GM23248 (cell line): ENCODE measurements around the gene SOX30. TPM values are rescaled to one million over a fixed set of nuclear protein-coding genes. Genes with fewer than 3 reads are reported as not detected.
A peak's percentile ranks its signal among the peaks of the same experiment; 100 is the strongest.

Source experiments
- DNase-seq: peaks from one replicate; pipeline ENCODE4 v3.0.0-alpha.2; 2015
- H2AFZ ChIP-seq: fragments of 200-600 bp; sonication (generic); 2 replicates; pipeline ENCODE4 v1.6.1; 2016; ENCODE audit warnings: antibody characterized with exemption
- H3F3A ChIP-seq: fragments of 200-600 bp; sonication (generic); 2 replicates; pipeline ENCODE4 v1.6.1; 2016; ENCODE audit warnings: mild to moderate bottlenecking, antibody characterized with exemption, mixed run types; ENCODE audit not compliant: insufficient read depth
- H3K27ac ChIP-seq: fragments of 200-600 bp; sonication (generic); 2 replicates; pipeline ENCODE4 v1.5.1; 2016; ENCODE audit warnings: mild to moderate bottlenecking
- H3K27me3 ChIP-seq: fragments of 200-600 bp; sonication (generic); replicated peaks from 2 replicates; pipeline ENCODE4 v1.6.1; 2016; ENCODE audit warnings: mild to moderate bottlenecking; ENCODE audit not compliant: insufficient read depth
- H3K36me3 ChIP-seq: fragments of 200-600 bp; sonication (generic); 2 replicates; pipeline ENCODE4 v1.6.1; 2016; ENCODE audit warnings: low read depth, mild to moderate bottlenecking
- H3K4me1 ChIP-seq: fragments of 200-600 bp; sonication (generic); 2 replicates; pipeline ENCODE4 v1.6.1; 2016; ENCODE audit warnings: mild to moderate bottlenecking; ENCODE audit not compliant: insufficient read depth
- H3K4me2 ChIP-seq: fragments of 200-600 bp; sonication (generic); one replicate; pipeline ENCODE4 v1.6.1; 2016; ENCODE audit warnings: mild to moderate bottlenecking; ENCODE audit not compliant: unreplicated experiment
- H3K4me3 ChIP-seq: fragments of 200-600 bp; sonication (generic); 2 replicates; pipeline ENCODE4 v1.5.1; 2016; ENCODE audit warnings: mild to moderate bottlenecking
- H3K79me2 ChIP-seq: fragments of 200-600 bp; sonication (generic); 2 replicates; pipeline ENCODE4 v1.6.1; 2016; ENCODE audit warnings: mild to moderate bottlenecking; ENCODE audit not compliant: insufficient read depth
- H3K9ac ChIP-seq: fragments of 200-600 bp; sonication (generic); 2 replicates; pipeline ENCODE4 v1.6.1; 2016; ENCODE audit warnings: mild to moderate bottlenecking
- H3K9me2 ChIP-seq: fragments of 200-600 bp; sonication (generic); 2 replicates; pipeline ENCODE4 v1.6.1; 2016; ENCODE audit warnings: mixed run types, mild to moderate bottlenecking, moderate library complexity; ENCODE audit not compliant: insufficient read depth
- H3K9me3 ChIP-seq: fragments of 200-600 bp; sonication (generic); one replicate; pipeline ENCODE4 v1.6.1; 2017; ENCODE audit warnings: low read depth
- H4K20me1 ChIP-seq: fragments of 200-600 bp; sonication (generic); 2 replicates; pipeline ENCODE4 v1.6.0; 2016; ENCODE audit not compliant: insufficient read depth
- EZH2 ChIP-seq: fragments of 200-600 bp; sonication (generic); IDR thresholded peaks from 2 replicates; pipeline ENCODE4 v1.6.1; 2018; ENCODE audit warnings: antibody characterized with exemption, mild to moderate bottlenecking; ENCODE audit not compliant: insufficient read depth, poor library complexity, severe bottlenecking
- EZH2phosphoT487 ChIP-seq: fragments of 200-600 bp; sonication (generic); IDR thresholded peaks from 2 replicates; pipeline ENCODE4 v1.6.1; 2018; ENCODE audit warnings: antibody characterized with exemption, moderate library complexity, mild to moderate bottlenecking, low read depth; ENCODE audit not compliant: insufficient read depth
- WGBS, 2 experiments: methylation state at CpG; one replicate each; pipeline ENCODE4 v1.1.6; 2015 to 2017; ENCODE audit warnings: low lambda C conversion rate in 2 of 2, low coverage in 1 of 2; ENCODE audit errors: missing lambda C conversion rate in 2 of 2; 5-methylcytosine and 5-hydroxymethylcytosine counted together
- in situ Hi-C: fragments of 300-500 bp; cut with MboI; formaldehyde crosslinking; loops from 2 replicates; pipeline ENCODE4 v1.15.0; 2020
- polyA plus RNA-seq: library from polyadenylated mRNA; unstranded; fragments of >200 nt; fragmentation: Nextera tagmentation; extraction: Ambion mirVana; gene quantifications from 2 replicates; pipeline ENCODE4 v1.2.1, GENCODE V29; 2016
- total RNA-seq: library from RNA; depleted of rRNA; stranded (reverse); fragments of >200 nt; shearing (Covaris generic); gene quantifications from 2 replicates; pipeline ENCODE4 v1.2.3, GENCODE V29; 2014

Gene SOX30
- total and polyA plus RNA-seq, 2 experiments from 2014 or later, result 0.08 TPM; not detected in 1

DNA sequence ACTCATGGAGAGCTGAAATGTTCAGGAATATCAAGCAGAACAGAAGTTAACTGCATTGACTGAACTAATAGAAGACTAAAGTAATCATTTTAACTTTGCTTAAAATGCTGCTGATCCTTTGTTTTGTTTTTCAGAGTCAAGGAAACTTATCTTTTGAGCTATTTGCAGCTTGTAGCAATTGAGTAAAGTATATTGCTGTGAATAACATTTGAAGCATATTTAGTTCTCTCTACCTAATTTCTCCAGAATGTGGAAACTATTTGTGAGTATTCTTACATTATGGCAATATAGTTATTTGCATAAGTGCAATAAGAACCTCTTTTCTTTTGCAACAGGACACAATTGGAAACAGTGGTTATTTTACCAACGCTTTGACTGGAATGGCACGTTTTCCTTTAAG, 5.3 kb upstream of the SOX30 start:
- 16 to 23% methylated on average over 2 of the region's 2 CpGs for WGBS, 2 experiments

DNA sequence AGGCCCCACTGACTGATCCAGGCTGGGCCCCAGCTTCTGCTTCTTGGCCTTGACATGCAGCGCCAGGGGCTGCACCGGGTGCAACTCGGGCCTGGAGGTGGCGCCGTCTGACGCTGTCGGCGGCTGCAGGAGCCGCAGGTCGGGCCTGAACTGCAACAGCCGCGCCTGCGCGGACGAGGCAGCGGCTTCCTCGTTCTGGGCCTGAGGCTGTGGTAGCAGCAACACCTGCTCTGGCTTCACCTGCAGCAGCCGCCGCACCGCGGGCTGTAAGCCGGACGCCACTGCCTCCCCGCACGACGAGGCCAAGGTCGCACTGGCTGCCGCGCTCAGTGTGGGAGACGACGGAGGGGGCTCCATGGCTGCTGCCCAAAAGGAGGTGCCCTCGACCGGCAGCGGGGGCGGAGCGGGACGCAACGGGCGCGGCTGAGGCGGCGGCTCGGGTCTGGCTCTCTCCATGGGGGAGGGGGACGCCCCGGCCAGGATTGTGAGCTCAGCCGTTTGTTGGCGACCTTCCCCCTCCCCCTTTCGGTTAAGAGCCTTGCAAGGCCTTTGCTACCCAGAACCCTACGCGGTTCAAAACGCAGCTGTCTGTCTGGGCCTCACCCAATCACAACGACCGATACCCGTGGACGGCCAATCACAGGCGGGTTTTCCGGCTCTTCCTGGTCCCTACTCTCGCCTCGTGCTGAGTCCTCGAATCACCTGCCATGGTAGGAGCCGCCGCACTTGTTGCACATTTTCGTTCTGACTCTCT, 438 bp downstream of the SOX30 start:
- H3K9me2 ChIP-seq, result no peaks in the 10 kb centered on the region
- peak overlapping the region; percentile 54; the same call in 1 of the 2 replicates for H3K9ac ChIP-seq
- no peaks in the 10 kb centered on the region for H3K36me3 ChIP-seq
- in situ Hi-C loops, result no loop called here
- no peak overlapping the region for H3K27ac ChIP-seq
- H3F3A ChIP-seq, result no peaks in the 10 kb centered on the region
- WGBS, 2 experiments, result 23 to 25% methylated on average over 51 to 63 of the region's 63 CpGs
- peak overlapping the region; percentile 82 for H2AFZ ChIP-seq
- no peaks in the 10 kb centered on the region for H3K79me2 ChIP-seq
- no peaks in the 10 kb centered on the region for H3K9me3 ChIP-seq
- no peaks in the 10 kb centered on the region for H3K27me3 ChIP-seq
- H4K20me1 ChIP-seq, result no peaks in the 10 kb centered on the region
- no peaks in the 10 kb centered on the region for H3K4me1 ChIP-seq
- DNase-seq, result peak; percentile 69
- no peak for TF ChIP-seq EZH2
- TF ChIP-seq EZH2phosphoT487, result no peak
- H3K4me2 ChIP-seq, result peak overlapping the region; percentile 30
- peak overlapping the region; percentile 60 for H3K4me3 ChIP-seq

More for the DNA sequence above, 5.3 kb upstream of the SOX30 start:
- no peaks in the 10 kb centered on the region for H3K9me2 ChIP-seq
- in situ Hi-C loops, result no loop called here
- no peak overlapping the region for H3K4me2 ChIP-seq
- TF ChIP-seq EZH2, result no peak
- TF ChIP-seq EZH2phosphoT487, result no peak
- H4K20me1 ChIP-seq, result no peaks in the 10 kb centered on the region
- no peaks in the 10 kb centered on the region for H3K4me1 ChIP-seq
- no peak overlapping the region for H3K4me3 ChIP-seq
- H3F3A ChIP-seq, result no peaks in the 10 kb centered on the region
- no peak overlapping the region for H3K27ac ChIP-seq
- H3K36me3 ChIP-seq, result no peaks in the 10 kb centered on the region
- no peaks in the 10 kb centered on the region for H3K27me3 ChIP-seq
- no peak for DNase-seq
- H2AFZ ChIP-seq, result no peak overlapping the region
- no peaks in the 10 kb centered on the region for H3K9me3 ChIP-seq
- no peaks in the 10 kb centered on the region for H3K79me2 ChIP-seq
- no peak overlapping the region for H3K9ac ChIP-seq

- Histone ChIP-seq H3K9ac (0 out of 2 replicates have a peak overlapping the region, but pooled peaks have one; percentile 54), H3K9me2 (no peaks in the 10 kb centered on the region), H3K4me3 (peak overlapping the region; percentile 60; the same call in 1 of the 2 replicates), H3K27ac (no peak overlapping the region), H2AFZ (peak overlapping the region; percentile 82), H3F3A (no peaks in the 10 kb centered on the region), H3K79me2 (no peaks in the 10 kb centered on the region), H4K20me1 (no peaks in the 10 kb centered on the region), H3K36me3 (no peaks in the 10 kb centered on the region), H3K4me2 (peak overlapping the region; percentile 30), H3K9me3 (no peaks in the 10 kb centered on the region), H3K4me1 (no peaks in the 10 kb centered on the region), H3K27me3 (no peaks in the 10 kb centered on the region)
- in situ Hi-C loops, result no loop called here
- no peak for DNase-seq
- WGBS, 2 experiments, result 56 to 61% methylated on average over 31 to 33 of the region's 33 CpGs
- TF ChIP-seq EZH2phosphoT487 (no peak), EZH2 (no peak)
Measured at GRCh38 chr5:157650991-157651611, 1.1 kb downstream of the SOX30 start.

- Histone ChIP-seq H3F3A (no peaks in the 10 kb centered on the region), H3K9ac (no peak overlapping the region), H3K4me3 (no peak overlapping the region), H2AFZ (no peak overlapping the region), H3K9me2 (no peaks in the 10 kb centered on the region), H3K4me1 (no peaks in the 10 kb centered on the region), H3K4me2 (no peak overlapping the region), H3K27ac (no peak overlapping the region), H3K9me3 (no peaks in the 10 kb centered on the region), H3K79me2 (no peaks in the 10 kb centered on the region), H4K20me1 (no peaks in the 10 kb centered on the region), H3K27me3 (no peaks in the 10 kb centered on the region), H3K36me3 (no peaks in the 10 kb centered on the region)
- DNase-seq, result no peak
- TF ChIP-seq EZH2phosphoT487 (no peak), EZH2 (no peak)
- in situ Hi-C loops, result no loop called here
- 78 to 86% methylated on average over 2 of the region's 2 CpGs for WGBS, 2 experiments
Measured at GRCh38 chr5:157649101-157649500, 3.1 kb downstream of the SOX30 start.
